Ammon's horn (tissue), 1 donor: Measurements from ENCODE around the gene ARL8B.

Experiments used
- DNase-seq: peaks from one replicate; pipeline ENCODE4 v3.0.0-alpha.2; 2016; ENCODE audit warnings: low spot score

Gene ARL8B

DNA sequence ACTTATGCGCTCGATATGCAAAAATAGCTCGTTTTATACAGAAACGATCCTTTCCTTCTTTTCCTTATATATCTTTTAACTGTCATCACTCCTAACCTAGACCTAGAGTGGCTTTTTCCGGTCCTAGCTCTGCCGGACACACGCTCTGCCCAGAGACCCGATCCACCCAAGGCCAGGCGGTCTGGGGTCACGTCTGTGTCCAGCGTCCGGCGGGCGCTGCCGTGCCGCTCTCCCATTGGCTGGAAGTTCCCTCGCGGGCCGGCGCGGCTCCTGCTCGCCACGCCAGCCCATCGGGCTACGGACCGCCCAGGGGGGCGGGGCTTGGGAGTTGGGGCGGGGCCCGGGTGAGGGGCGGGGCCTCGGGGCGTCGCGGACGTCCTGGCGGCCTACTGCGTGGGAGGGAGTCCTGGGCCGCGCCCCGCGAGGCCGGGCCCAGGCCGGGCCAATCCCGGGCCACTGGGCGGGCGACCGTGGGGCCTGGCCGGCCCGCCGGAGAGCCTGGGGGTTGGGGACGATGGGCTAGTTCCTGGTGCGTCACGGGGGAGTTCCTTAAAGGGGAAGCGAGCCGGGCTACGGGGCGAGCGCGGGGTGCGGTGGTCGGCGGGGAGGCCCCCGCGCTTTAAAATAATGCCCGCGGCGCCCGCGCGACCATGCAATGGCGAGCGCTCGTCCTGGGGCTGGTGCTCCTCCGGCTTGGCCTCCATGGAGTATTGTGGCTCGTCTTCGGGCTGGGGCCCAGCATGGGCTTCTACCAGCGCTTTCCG lies 65.2 kb downstream of the ARL8B start, which contains the start of gene EDEM1:
EDEM1 (plus strand) TSS at position 552 of the 764 bp plus-strand sequence; CDS start at position 651, 99 bp downstream.
- DNase-seq, result peak; percentile 97

DNA sequence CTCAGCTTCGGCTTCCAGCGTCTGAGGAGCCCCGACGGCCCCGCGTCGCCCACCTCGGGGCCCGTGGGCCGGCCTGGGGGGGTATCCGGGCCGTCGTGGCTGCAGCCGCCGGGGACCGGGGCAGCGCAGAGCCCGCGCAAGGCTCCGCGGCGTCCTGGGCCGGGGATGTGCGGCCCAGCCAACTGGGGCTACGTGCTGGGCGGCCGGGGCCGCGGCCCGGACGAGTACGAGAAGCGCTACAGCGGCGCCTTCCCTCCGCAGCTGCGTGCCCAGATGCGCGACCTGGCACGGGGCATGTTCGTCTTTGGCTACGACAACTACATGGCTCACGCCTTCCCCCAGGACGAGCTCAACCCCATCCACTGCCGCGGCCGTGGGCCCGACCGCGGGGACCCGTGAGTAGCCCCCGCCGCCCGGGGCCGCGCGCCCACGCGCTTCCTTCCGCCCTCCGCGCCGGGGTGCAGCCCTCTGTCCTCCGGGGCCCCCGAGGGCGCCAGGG lies 65.9 kb downstream of the ARL8B start:
- peak; percentile 49 for DNase-seq

DNA sequence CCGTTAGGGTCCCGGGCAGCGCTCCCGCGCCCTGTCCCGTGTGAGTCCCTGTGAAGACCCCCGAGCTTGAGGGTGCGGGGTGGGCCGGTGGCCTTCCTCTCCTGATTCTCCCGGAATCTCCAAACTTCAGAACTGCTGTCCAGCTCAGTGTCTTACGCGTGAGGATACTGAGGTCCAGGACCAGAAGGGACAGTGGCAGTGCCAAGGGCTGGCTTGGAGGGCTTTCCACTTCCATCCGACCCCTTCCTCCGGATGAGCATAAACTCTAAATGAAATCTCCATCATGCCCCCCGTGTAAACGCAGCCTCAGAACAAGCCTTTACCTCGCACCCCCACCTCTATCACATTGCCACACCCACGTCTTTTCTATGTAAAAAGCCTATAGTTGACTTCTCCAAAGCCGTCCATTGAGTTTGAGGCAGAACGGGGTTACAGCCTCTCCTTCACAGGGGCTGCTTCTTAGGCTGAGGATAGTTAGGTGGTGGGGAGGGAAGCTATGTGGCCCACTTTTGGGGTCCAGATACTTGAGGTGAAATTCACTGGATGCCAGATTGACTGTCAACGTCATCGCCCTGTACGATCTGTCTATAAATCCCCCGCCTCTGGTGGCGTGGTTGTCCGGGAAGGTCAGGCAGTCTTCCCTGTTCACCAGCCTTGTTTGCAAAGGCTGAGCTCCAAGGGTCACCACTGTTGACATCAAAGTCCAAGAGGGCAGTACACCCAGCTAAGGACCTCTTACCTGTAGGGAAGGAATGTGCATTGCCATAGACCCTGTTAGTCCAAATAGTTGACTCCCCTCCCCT lies 66.5 kb downstream of the ARL8B start:
- DNase-seq, result no peak

DNA sequence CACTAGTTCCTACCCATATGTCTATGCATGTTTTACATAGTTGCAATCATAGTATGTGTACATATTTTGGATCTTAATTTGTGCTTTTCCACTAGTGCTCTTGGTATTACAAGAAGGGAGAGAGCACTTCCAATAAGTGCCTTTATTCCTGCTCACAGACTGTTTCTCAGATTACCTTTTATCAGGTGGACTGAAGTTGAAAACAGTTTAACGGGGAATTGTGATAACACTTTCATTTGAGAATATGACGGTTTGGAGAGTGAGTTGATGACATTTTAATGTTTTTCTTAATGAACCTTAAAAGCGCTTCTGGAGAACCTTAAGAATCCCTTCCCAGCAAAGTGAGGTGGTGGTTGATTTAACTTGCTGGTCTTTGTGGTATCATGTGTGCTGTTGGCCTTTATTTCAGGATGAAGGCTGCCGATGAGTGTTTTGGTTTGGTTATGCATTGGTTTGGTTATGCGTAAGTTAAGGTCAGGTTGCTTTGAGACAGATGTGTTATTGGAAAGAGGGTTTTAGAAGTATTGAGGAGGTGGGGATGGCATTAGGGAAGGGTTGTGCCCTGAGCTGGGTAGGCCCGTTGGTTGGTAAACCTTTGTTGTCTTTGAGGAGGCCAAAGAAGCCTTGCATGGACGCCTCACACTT lies 68.2 kb downstream of the ARL8B start:
- no peak for DNase-seq

DNA sequence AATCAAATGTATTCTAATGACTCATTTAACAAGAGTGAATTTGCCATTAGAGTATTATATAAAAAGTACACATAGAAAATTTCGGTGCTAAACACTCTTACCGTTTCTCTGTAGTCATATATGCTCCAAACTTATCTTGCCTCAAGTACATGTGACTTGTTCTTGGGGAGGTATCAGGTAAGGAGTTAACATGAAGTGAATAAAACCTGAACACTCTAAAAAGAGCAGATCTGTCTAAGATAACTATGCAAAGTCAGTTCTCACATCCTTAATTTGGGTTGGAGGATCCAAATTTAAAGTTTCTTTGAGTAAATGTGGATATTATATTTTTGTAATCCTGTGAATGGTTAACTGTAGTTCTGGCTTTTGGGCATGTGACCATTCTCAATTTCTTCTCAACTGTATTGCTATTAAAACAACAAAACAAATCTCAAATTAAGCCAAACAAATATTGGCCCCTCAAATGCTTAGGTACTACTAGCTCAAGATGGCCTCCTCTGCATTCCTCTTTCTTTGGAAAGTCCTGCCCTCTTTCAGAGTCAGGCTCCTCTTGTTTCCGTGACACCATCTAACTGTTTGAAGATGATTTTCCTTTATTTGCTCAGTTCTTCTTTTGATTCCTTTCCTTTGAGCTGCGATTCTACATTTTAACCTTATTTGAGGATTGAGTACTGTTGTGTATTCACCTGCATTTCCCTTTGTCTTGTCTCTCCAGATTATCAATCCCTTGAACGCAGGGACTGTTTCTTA lies 69.6 kb downstream of the ARL8B start:
- DNase-seq, result no peak

DNA sequence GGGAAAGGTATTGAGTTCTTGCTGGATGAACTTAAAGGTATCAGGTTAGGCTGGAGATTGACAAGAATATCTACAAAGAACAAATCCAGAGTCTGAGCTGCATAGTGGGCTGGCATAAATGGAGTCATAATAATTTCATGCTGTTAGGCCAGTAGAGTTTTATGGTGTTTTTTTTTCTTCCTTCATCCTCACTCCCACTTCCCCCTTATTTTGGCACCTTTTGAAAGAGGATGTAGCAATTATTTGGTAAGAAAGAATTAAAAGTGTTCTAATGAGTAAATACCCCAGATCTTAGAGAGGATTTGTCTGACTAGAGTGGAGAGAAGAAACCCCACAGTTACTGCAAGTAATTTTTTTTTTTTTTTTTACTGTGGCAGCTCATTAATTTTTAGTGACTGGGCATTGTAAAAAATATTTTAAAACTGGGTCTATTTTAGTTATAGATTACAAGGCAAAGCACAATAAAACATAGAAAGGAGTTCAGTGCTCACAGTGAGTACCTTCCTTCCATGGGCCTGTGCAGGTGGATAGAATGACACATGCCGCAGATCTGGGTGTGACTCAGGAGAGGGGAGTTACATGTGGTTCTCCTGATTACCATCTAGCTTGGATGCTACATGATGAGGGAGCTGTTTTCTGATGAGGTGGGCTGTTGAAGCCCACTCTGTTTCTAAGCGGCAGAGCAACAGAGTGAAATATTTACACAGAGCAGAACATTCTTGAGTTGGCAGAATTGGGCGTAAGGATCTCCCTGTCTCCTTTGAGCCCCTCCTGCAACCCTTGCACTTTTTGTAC lies 70.7 kb downstream of the ARL8B start:
- no peak for DNase-seq

DNA sequence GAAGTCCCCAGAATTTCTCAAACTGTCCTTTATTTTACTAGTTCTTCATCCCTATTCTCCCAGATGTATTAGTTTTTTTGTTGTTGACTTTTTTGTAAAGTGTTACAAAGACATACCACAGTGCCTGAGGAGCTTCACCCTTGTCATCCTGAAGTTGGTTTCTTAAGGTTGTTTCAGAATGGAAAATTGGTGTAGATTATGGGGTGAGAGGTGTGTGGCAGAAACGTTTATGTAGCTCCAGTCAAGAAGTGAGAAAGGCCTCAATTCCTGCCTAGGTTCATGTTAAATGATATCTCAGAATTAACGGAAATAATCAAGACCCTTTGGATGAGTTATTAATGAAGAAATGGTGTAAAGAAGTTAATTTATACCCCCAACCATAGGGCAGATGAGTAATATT lies 72.2 kb downstream of the ARL8B start:
- DNase-seq, result no peak

DNA sequence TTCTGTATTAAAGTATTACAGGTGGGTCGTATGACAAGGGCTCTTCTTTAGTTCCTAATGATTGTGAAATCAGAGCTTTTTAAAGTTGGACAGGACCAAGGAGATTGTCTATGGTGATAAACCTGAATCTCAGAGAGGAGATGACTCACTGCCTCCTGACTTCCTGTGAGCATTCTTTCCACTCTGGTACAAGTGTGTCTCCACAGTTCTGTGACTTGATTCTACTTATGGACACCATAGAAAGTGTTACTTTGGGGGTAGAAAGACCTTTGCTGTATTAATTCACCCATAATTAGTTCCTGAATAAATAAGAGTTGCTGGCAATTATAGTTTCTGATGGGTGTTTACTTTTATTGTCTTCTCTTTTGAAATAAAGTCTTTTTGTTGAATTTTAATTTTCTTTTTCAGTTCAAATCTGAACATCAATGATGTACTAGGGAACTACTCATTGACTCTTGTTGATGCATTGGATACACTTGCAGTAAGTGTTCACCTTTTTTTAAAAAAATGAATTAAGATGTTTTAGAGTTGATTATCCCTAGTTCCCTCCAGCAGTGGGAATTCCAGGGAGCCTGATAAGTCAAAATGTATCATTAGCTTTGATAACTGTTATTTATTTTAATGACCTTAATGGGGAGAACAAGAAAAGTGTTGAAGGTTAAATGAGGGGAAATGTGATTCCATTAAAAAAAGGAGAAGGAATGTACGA lies 72.9 kb downstream of the ARL8B start:
- DNase-seq, result no peak

DNA sequence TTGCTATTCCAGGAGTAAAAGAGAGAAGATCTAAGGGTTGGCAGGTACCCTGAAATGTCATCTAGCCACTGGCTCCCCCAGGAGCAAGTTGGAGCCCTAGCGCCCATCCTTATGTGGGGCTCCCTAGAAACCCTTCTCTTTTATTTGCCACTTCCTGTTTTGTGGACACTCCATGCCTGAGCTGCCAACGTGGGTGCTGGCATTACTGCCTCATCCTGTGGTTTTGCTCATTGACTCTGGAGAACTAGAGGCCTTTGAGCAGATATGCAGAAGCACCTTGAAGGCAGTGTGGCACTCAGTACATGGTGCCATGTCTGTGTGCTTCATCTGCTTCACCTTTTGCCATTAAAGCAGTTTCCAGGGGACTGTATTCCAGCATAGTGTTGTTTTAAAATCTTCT lies 73.5 kb downstream of the ARL8B start:
- peak; percentile 55 for DNase-seq

DNA sequence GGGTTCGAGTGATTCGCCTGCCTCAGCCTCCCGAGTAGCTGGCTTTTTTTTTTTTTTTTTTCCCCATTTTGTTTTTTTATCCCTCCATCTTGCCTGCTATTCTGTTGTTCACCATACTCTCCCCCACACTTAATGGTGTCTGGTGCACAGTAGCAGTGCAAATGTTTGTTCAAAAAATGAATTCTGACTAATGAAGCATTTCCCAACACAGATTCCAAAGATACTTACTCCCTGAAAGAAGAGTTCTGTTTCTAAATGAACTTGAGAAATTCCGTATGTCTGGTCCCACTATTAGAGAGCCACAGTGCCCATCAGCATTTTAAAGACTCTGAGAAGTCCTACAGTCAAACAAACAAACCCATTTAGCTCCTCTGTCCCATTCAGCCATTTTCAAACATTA lies 74.9 kb downstream of the ARL8B start:
- DNase-seq, result no peak

DNA sequence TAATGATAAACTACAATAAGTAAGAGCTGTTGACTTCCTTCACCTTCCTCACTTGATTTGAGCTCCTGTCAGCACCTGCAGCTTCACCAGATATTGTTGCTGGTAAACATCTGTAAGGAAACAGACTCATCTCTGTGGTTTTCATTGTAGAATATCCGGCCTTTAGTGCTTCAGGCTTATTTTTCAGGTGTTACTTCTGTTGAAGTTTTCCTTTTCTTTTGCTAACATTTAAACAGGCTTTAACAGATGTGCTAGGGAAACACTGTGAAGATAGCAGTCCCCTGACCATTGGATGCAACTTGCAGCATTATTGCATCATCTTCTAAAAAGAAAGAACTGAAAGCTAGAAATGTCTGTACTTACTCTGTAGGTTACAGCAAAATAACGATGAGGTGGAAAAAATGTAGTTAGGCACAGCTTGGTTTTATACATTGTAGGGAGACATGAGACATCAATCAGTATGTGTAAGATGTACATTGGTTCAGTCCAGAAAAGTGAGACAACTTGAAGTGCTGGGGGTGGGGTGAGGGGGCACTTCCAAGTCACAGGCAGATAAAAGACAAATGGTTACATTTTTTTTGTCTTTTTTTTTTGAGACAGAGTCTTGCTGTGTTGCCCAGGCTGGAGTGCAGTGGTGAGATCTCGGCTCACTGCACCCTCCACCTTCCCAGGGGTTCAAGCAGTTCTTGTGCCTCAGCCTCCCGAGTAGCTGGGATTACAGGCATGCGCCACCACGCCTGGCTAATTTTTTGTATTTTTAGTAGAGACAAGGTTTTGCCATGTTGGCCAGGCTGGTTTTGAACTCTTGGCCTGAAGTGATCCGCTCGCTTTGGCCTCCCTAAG lies 75.6 kb downstream of the ARL8B start:
- no peak for DNase-seq

DNA sequence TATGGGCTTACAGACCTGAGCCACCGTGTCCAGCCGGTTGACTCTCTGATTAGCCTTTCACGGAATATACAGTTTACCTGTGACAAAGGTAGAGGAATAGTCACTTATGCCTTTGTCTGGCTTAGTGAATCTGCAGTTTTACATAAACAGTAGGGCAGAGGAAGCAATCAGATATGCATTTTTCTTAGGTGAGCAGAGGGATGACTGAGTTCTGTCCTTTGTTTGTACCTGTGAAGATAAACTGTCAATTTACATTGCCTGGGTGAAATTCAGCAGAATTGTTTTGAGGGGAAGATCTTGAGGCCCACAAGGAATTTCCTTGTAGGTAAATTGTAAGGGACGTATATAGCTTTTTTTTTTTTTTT lies 76.2 kb downstream of the ARL8B start:
- no peak for DNase-seq

DNA sequence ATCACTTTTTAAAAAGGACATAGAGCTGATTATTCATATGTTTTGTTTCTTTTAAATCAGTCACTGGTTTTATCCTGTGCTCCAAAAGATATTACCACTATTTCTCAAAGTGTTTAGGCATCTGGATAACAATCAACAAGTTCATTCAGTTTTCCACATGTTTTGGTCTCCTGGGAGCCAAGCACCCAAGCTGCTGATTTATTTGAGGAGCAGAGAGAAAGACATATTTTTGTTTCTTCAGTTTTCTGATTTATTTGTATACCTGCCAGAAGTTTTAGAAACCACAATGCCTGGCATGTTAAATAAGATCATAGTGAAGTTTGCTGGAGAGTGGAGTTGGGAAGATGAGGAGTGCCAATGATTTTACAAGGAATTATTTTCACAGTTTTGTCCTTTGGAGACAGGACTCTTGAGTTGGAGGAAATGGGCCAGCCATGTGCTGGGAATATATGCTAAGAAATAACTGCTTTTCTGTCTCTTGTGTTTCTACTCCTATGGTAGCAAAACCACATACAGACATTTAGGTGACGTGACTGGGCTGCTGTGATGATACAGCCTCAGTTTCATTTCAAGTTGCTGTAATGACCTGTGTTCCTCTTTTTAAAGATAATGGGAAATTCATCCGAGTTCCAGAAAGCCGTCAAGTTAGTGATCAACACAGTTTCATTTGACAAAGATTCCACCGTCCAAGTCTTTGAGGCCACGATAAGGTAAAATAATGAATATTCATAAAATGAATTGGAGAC lies 77.1 kb downstream of the ARL8B start:
- no peak for DNase-seq

DNA sequence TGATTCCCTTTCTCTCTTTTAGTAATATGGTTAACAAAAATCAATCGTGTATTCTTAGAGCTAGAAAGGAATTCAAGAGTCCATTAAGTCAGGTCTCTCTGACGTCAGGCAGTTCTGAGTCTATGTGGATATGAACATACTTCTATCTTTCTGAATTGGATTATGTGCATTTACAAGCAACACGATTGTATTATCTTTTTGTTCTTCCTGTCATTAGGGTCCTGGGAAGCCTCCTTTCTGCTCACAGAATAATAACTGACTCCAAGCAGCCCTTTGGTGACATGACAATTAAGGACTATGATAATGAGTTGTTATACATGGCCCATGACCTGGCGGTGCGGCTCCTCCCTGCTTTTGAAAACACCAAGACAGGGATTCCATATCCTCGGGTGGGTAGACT lies 79.4 kb downstream of the ARL8B start:
- DNase-seq, result no peak

DNA sequence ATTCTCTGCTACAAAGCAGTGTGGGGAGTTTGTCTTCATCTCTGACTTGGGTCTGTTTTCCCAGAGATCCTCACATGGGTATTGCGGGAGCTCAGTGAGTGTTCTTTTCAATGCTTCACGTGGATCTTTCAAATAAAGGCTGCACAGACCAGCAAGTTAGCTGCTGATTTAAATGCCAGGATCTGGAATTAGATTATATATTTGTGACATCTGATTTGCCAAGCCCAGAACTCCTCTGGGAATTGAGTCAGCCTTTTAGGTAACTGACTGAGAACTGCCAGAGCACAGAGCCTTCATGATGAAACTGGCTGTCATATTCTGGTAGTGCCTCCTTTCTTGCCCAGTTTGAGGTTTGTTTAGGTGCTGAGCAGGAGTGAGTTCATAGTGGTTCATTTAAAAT lies 80.1 kb downstream of the ARL8B start:
- DNase-seq, result no peak

DNA sequence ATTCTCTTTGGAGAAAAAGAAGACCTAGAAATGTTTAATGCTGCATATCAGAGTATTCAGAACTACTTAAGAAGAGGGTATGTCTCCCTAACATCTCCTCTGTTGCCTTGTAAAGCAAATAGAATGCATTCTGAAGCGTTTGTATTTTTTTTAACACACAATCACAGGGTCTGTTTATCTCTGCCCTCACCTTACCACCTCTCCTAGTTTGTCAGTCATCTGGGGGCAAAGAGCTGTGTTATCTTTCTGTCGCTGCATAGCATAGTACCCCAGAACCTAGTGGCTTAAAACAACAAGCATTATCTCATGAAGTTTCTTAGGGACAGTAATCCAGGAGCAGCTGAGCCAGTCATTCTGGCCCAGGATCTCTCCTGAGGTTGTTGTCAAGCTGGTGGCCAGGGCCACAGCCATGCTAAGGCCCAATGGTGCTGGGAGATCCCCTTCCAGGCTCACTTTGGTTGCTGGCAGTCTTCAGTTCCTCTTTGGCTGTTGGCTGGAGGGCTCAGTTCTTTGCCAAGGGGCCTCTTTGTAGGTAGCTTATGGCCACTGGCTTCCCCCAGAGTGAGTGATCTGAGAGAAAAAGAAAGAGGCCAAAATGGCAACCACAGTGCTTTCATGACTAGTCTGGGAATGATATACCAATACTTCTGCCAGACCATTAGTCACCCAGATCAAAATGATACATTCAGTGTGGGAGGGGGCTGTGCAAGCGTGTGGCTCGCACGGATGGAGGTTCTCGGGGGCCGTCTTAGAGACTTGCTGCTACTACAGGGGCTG lies 83.3 kb downstream of the ARL8B start:
- DNase-seq, result no peak

DNA sequence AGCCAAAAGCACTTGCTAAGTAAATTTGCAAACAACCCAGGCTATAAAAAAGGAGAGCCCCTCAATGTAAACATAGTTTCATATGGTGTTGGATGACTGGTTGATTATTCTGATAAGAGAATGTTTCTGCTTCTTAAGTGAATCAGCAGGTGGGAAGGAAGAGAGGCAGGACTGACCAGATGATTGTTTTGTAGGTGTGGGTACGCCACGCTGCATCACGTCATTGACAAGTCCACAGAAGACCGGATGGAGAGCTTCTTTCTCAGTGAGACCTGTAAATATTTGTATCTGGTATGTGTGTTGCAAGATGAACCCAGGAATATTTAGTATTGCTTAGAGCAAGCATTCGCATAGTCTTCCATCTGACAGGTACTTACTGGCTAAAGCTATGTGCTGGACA lies 88.8 kb downstream of the ARL8B start:
- no peak for DNase-seq
